Measurements from ENCODE around the gene PLCZ1. TPM values are rescaled to one million over a fixed set of nuclear protein-coding genes. Genes with fewer than 3 reads are reported as not detected.

The PLCZ1 gene
- total and polyA plus RNA-seq, 10 of the 15 experiments (the other 5 are each of a cell fraction or from before 2014, with no cell fraction given): not detected

GRCh38 chr12:18749386-18749957 lies 11.7 kb upstream of the PLCZ1 start:
- H3K4me1 ChIP-seq (ENCODE audit: control insufficient read depth, insufficient read depth, low read length): no peaks in the 10 kb centered on the region
- ATAC-seq (no peak), DNase-seq (ENCODE audit: low read depth, low spot score) (no peak), FAIRE-seq (no peak)
- WGBS (ENCODE audit: insufficient coverage, insufficient replicate concordance, low lambda C conversion rate, missing lambda C conversion rate): 5% methylated on average over 4 of the region's 4 CpGs
- SMC1A ChIA-PET (ENCODE audit: uncharacterized antibody, unreplicated experiment): no interaction called here
- no peaks in the 10 kb centered on the region for H3K27me3 ChIP-seq (replicated peaks in 1 of 2; ENCODE audit: control insufficient read depth in 2 of 2, insufficient read depth in 2 of 2, low read length in 1 of 2)
- H3K4me2 ChIP-seq (ENCODE audit: control insufficient read depth, insufficient read depth): no peak overlapping the region
- no peaks in the 10 kb centered on the region for H3K79me2 ChIP-seq (ENCODE audit: control insufficient read depth, insufficient read depth, low read length)
- CTCF ChIA-PET: interaction anchor here (0.6 kb wide), 1 partner anchor 811 kb away, joined by 4 read pairs; no protein-coding TSS in a partner anchor
- no peak overlapping the region for H2AFZ ChIP-seq (ENCODE audit: control insufficient read depth, low read depth, low read length)
- H3K9me3 ChIP-seq (replicated peaks; ENCODE audit: control insufficient read depth, insufficient read depth, low read length): no peaks in the 10 kb centered on the region
- no peak overlapping the region for H3K27ac ChIP-seq (ENCODE audit: control insufficient read depth, insufficient read depth)
- POLR2A ChIA-PET: no interaction called here
- TF ChIP-seq PBX3 (IDR thresholded peaks at IDR 0.05; ENCODE audit: insufficient replicate concordance, low read depth, low read length) (no peak), NR2F1 (conservative IDR thresholded peaks at IDR 0.05) (no peak), ZNF24 (IDR thresholded peaks at IDR 0.05) (no peak), JUNB (IDR thresholded peaks at IDR 0.05) (no peak), NFYB (IDR thresholded peaks at IDR 0.05; ENCODE audit: insufficient read depth, low read depth, low read length) (no peak), KLF5 (IDR thresholded peaks at IDR 0.05; ENCODE audit: partially characterized antibody) (no peak), CREB1 (IDR thresholded peaks at IDR 0.05; ENCODE audit: low read depth) (no peak), CUX1 (IDR thresholded peaks at IDR 0.05; ENCODE audit: insufficient replicate concordance, low read depth, low read length) (no peak), PAX8 (IDR thresholded peaks at IDR 0.05) (no peak), CBX5 (IDR thresholded peaks at IDR 0.05; ENCODE audit: low read depth) (no peak), SRF (IDR thresholded peaks at IDR 0.05; ENCODE audit: low read depth in 2 of 2, low read length in 2 of 2) (no peak), BACH1 (IDR thresholded peaks at IDR 0.05; ENCODE audit: borderline replicate concordance) (no peak), EED (IDR thresholded peaks at IDR 0.05; ENCODE audit: low read depth) (no peak), YBX1 (IDR thresholded peaks at IDR 0.05) (no peak), ATF2 (IDR thresholded peaks at IDR 0.05; ENCODE audit: low read length) (no peak), SREBF2 (IDR thresholded peaks at IDR 0.05; ENCODE audit: low read length) (no peak), CREM (IDR thresholded peaks at IDR 0.05; ENCODE audit: low read depth) (no peak), HDGF (IDR thresholded peaks at IDR 0.05) (no peak), ZNF622 (IDR thresholded peaks at IDR 0.05) (no peak), ATF7 (IDR thresholded peaks at IDR 0.05; ENCODE audit: low read depth) (no peak)
- in situ Hi-C loops (cut with MboI): no loop called here
- H3K4me3 ChIP-seq: no peak overlapping the region
- H4K20me1 ChIP-seq (ENCODE audit: control insufficient read depth, insufficient read depth): no peaks in the 10 kb centered on the region
- no peak overlapping the region for H3K9ac ChIP-seq (ENCODE audit: control insufficient read depth, insufficient read depth, low read length)
- RAD21 ChIA-PET (ENCODE audit: unreplicated experiment): no interaction called here
- H3K36me3 ChIP-seq (ENCODE audit: control insufficient read depth in 2 of 2, insufficient read depth in 2 of 2, low read length in 1 of 2): no peaks in the 10 kb centered on the region
- intact Hi-C loops (cut with micrococcal nuclease; ENCODE audit: unreplicated experiment): no loop called here
- no TSS peak for BruUV-seq (replicated peaks)
